Gastroesophageal sphincter (tissue), 4 donors: ENCODE measurements around the gene DNAI2. TPM values are rescaled to one million over a fixed set of nuclear protein-coding genes. Genes with fewer than 3 reads are reported as not detected.

ENCODE experiments used
- ATAC-seq: fragments of 150-250 bp; one replicate; pipeline ENCODE4 v1.9.1; 2016; ENCODE audit warnings: mild to moderate bottlenecking, moderate library complexity
- H3K27ac ChIP-seq, 4 donors: fragments of 200-600 bp; sonication (generic) in 3 of 4; 1 replicate in 3 of 4; 2 replicates in 1 of 4; pipeline ENCODE4 v1.5.1; 2016 to 2019
- H3K27me3 ChIP-seq: fragments of 200-600 bp; sonication (generic); one replicate; pipeline ENCODE4 v1.5.1; 2019
- H3K36me3 ChIP-seq, 2 donors: fragments of 200-600 bp; sonication (generic); one replicate each; pipeline ENCODE4 v1.5.1; 2019; ENCODE audit warnings: control low read depth in 1 of 2
- H3K4me1 ChIP-seq, 3 donors: fragments of 200-600 bp; sonication (generic); 1 replicate in 2 of 3; 2 replicates in 1 of 3; pipeline ENCODE4 v1.5.1; 2016 to 2019; ENCODE audit warnings: control low read depth in 2 of 3
- H3K4me3 ChIP-seq, 2 donors: fragments of 200-600 bp; sonication (generic); one replicate each; pipeline ENCODE4 v1.5.1; 2019; ENCODE audit warnings: mild to moderate bottlenecking in 1 of 2, moderate library complexity in 1 of 2
- H3K9me3 ChIP-seq, 3 donors: fragments of 200-600 bp; sonication (generic); one replicate each; pipeline ENCODE4 v1.5.1; 2017 to 2019; ENCODE audit warnings: control low read depth in 2 of 3
- EP300 ChIP-seq: sonication (generic); formaldehyde crosslinking; IDR thresholded peaks from one replicate; pipeline ENCODE4 v1.6.1; 2017; ENCODE audit warnings: antibody characterized with exemption, mild to moderate bottlenecking
- POLR2A ChIP-seq, 2 donors: fragments of 450-650 bp; IDR thresholded peaks; one replicate each; pipeline ENCODE4 v1.6.1; 2017; ENCODE audit warnings: antibody characterized with exemption in 2 of 2, mild to moderate bottlenecking in 2 of 2, moderate library complexity in 1 of 2
- POLR2AphosphoS5 ChIP-seq: sonication (generic); formaldehyde crosslinking; IDR thresholded peaks from one replicate; pipeline ENCODE4 v1.6.1; 2017; ENCODE audit warnings: antibody characterized with exemption
- WGBS, 2 donors: methylation state at CpG; one replicate each; pipeline ENCODE4 v1.1.5; 2018; ENCODE audit warnings: low coverage in 1 of 2; 5-methylcytosine and 5-hydroxymethylcytosine counted together
- total RNA-seq, 4 donors: library from RNA; depleted of rRNA; stranded (reverse); fragments of >200 nt; gene quantifications; one replicate each; pipeline ENCODE4 v1.1.0, GENCODE V29; 2016
- TF ChIP-seq, protein P1 (sequence below), 4 experiments: fragments of 200-600 bp in 2 of 4; fragments of 450-650 bp in 2 of 4; sonication (generic) in 1 of 4; IDR thresholded peaks; one replicate each; pipeline ENCODE4 v1.5.1; 2017 to 2019; ENCODE audit warnings: antibody characterized with exemption in 4 of 4, mild to moderate bottlenecking in 2 of 4, moderate library complexity in 2 of 4

The DNAI2 gene
- total RNA-seq, 4 donors from 2014 or later: not detected

DNA sequence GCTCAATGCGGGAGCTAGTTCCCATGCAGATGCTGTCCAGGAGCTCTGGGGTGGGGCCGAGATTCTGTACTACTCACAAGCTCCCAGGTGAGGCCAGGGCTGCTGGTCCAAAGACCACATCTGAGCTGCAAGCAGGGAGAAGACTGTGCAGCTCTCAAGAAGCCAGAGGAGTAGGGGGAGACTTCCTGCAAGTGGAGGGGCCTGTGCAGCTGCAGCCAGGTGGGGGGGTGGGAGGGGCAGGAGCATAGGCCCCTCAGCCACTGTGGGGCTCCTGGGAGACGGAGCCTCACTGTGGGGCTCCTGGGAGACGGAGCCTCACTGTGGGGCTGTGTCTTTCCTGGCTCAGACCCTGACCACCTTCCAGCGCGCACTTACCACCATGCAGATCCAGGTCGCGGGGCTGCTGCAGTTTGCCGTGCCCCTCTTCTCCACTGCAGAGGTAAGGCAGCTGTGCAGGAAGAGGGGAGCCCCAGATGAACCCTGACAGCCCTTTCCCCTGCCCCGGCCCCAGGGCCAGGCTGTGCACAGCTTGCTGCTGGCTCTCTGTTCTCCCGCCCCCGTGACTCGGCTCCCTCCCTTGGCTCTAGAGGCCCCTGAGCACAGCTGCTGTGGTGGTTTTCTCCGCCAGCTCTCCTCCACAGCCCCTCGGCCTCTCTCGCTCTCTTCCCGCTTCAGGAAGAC lies 24.3 kb upstream of the DNAI2 start:
- Histone ChIP-seq H3K36me3 (peaks cover 0 to 57% of the 10 kb centered on the region in 2 donors), H3K4me3 (no peak overlapping the region), H3K27me3 (no peaks in the 10 kb centered on the region), H3K9me3 (no peaks in the 10 kb centered on the region), H3K4me1 (peaks cover 0 to 14% (median 0%) of the 10 kb centered on the region in 3 donors), H3K27ac (no peak overlapping the region)
- 20% methylated on average over 1 of the region's 17 CpGs; no CpG with 5 or more reads in 1 of the 2 donors for WGBS, 2 donors
- TF ChIP-seq POLR2AphosphoS5 (no peak), POLR2A (IDR thresholded peaks at IDR 0.05) (no peak), EP300 (no peak)
- TF ChIP-seq, protein P1, sequence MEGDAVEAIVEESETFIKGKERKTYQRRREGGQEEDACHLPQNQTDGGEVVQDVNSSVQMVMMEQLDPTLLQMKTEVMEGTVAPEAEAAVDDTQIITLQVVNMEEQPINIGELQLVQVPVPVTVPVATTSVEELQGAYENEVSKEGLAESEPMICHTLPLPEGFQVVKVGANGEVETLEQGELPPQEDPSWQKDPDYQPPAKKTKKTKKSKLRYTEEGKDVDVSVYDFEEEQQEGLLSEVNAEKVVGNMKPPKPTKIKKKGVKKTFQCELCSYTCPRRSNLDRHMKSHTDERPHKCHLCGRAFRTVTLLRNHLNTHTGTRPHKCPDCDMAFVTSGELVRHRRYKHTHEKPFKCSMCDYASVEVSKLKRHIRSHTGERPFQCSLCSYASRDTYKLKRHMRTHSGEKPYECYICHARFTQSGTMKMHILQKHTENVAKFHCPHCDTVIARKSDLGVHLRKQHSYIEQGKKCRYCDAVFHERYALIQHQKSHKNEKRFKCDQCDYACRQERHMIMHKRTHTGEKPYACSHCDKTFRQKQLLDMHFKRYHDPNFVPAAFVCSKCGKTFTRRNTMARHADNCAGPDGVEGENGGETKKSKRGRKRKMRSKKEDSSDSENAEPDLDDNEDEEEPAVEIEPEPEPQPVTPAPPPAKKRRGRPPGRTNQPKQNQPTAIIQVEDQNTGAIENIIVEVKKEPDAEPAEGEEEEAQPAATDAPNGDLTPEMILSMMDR (IDR thresholded peaks at IDR 0.05): no peak
- ATAC-seq: no peak

DNA sequence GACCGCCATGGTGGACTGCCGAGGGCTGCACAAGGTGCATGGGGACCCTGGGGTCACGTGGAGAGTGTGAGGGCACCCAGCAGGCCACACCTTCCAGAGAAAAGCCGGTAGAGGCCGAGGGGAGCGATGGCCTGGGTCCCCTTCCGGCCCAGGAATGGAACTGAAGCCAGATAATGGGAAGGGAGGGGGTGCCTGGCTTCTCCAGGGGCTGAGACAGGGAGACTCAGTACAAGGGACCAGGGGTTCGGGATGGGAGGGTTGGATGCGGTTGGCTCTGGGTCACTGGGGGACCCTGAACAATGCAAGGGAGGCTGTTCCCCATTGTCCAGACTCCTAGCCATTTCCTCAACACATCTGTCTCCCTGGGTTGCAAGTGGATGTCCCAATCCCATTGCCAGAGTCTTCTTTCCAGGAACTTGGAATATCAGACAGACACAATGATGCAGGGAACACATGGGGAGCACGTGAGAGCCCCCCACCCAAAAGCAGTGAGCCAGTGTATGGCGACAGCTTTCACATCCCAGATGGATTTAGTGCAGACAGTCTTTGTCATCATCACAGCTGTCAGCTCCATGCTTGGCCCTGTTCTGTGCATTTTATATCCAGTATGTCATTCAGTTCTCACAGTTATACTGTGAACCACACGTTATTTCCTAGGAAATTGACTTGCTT lies 23.6 kb upstream of the DNAI2 start:
- Histone ChIP-seq H3K9me3 (no peaks in the 10 kb centered on the region), H3K4me3 (no peak overlapping the region), H3K27ac (no peak overlapping the region), H3K36me3 (peaks cover 0 to 59% of the 10 kb centered on the region in 2 donors), H3K4me1 (peaks cover 0 to 7% (median 0%) of the 10 kb centered on the region in 3 donors), H3K27me3 (no peaks in the 10 kb centered on the region)
- no peak for ATAC-seq
- WGBS, 2 donors: 50 to 59% methylated on average over 2 to 5 of the region's 12 CpGs
- TF ChIP-seq, protein P1 (IDR thresholded peaks at IDR 0.05): no peak
- TF ChIP-seq EP300 (no peak), POLR2AphosphoS5 (no peak), POLR2A (IDR thresholded peaks at IDR 0.05) (no peak)

DNA sequence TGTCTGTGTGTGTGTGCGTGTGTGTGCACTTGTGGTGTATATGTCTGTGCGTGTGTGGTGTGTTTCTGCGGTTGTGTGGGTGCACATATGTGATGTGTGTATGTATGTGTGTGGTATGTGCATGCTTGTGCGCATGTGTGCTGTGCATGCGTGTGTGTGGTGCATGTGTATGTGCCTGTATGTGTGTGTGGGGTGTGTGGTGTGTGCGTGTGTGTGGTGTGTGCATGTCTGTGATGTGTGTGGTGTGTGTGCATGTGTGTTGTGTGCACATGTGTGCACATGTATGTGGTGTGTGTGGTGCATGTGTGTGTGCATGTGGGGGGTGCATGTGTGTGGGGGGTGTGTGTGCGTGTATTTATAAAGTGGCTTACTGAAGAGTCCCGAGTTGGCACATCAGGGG lies 23.0 kb upstream of the DNAI2 start:
- H3K9me3 ChIP-seq: no peaks in the 10 kb centered on the region
- no peak overlapping the region for H3K27ac ChIP-seq
- no peak for TF ChIP-seq EP300
- TF ChIP-seq, protein P1 (IDR thresholded peaks at IDR 0.05): no peak
- TF ChIP-seq POLR2A (IDR thresholded peaks at IDR 0.05): no peak
- TF ChIP-seq POLR2AphosphoS5: no peak
- no peak for ATAC-seq
- peaks cover 0 to 65% of the 10 kb centered on the region in 2 donors for H3K36me3 ChIP-seq
- no peaks in the 10 kb centered on the region for H3K27me3 ChIP-seq
- no peak overlapping the region for H3K4me3 ChIP-seq
- peaks cover 0 to 5% (median 0%) of the 10 kb centered on the region in 3 donors for H3K4me1 ChIP-seq
- WGBS, 2 donors: 78 to 83% methylated on average over 3 to 6 of the region's 8 CpGs

DNA sequence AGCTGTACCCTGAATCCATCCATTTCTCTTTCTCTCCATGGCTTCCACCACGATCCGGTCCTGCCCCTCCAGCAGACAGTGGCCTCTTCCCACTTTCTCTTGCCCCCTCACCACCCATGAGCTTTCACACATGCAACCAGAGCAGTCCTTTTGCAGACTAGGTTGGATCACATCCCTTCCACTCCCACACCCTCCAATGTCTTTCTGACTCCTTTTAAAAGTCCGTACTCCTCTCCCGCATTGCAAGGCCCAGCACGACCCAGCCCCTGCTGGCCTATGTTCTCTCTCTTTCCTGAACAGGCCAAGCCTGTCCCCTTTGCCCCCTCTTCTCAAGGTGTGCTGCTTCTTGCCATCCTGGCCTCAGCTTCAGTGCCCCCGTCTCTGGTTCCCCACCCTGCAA lies 22.5 kb upstream of the DNAI2 start:
- TF ChIP-seq POLR2AphosphoS5 (no peak), POLR2A (IDR thresholded peaks at IDR 0.05) (no peak), EP300 (no peak)
- TF ChIP-seq, protein P1 (IDR thresholded peaks at IDR 0.05): no peak
- 83 to 87% methylated on average over 6 of the region's 6 CpGs for WGBS, 2 donors

More for the DNA sequence above, 22.5 kb upstream of the DNAI2 start:
- no peaks in the 10 kb centered on the region for H3K4me1 ChIP-seq
- no peak overlapping the region for H3K27ac ChIP-seq
- H3K4me3 ChIP-seq: no peak overlapping the region
- peaks cover 0 to 70% of the 10 kb centered on the region in 2 donors for H3K36me3 ChIP-seq
- no peaks in the 10 kb centered on the region for H3K9me3 ChIP-seq
- H3K27me3 ChIP-seq: no peaks in the 10 kb centered on the region
- ATAC-seq: no peak
